NCI-H345 (cell line): ENCODE measurements around the gene CXXC1.
A peak's percentile ranks its signal among the peaks of the same experiment; 100 is the strongest.
"Not testable (repeated sequence)": the region's sequence is repeated elsewhere in the genome, so short reads cannot be mapped to it uniquely, and the experiment has no call there.

Source experiments
- DNase-seq: peaks from one replicate; lab custom pipeline; 2025; lab: John Stamatoyannopoulos, UW

Gene CXXC1

DNA sequence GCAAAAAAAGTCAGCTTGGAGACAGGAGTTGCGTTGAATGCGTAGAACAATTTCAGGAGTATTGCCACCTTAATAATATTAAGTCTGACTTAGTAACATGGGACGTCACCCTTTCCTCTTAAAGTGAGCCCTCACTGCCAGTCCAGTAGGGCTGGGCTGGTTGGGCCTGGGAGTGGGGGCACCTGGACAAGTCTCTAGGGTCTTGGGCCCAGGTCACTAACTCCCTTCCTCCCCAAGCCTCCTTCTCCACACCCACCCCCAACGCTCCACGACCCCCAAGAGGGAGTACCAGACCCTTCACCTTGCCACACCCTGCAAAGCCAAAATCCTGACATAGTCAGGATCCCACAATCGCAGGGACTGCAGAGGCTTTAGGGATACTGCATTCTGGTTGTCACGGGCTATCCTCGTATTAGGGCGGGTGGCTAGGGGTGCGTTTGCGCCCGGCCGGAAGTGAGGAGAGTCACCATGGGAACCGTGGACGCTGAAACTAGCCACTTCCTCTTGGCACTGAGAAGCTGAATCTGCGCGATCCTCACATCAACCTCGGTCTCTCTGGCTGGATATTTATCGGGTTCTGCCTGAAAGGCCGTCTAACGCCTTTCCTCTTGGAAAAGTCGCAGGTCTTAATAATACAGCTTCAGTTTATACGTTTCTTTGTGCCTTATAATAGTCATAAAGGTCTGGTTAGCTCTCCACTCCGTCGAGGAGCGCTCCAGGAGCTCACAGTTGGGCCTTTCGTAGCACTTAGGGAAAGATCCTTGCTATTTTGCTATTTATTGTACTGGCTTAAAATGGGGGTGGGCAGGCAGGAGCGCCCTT, 10.3 kb upstream of the CXXC1 start:
- DNase-seq: peak; percentile 79

- no peak for DNase-seq
These were observed 5.5 kb upstream of the CXXC1 start for GRCh38 chr18:50293039-50293438.

DNA sequence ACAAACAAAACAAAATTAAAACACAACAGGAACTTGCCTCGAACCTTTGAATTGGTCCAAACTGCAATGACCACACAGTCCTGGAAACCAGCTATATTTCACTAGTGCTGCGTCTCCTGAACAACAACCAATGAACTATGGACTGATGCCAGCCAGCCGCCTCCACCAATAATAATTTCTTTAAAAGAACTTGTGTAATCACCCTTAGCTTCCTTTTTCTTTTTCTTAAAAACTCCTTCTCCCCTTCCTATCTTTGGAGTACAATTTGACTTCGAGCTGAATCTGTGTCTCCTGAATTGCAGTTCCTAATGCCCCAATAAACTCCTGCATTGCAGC, 1.6 kb upstream of the CXXC1 start:
- no peak for DNase-seq

DNA sequence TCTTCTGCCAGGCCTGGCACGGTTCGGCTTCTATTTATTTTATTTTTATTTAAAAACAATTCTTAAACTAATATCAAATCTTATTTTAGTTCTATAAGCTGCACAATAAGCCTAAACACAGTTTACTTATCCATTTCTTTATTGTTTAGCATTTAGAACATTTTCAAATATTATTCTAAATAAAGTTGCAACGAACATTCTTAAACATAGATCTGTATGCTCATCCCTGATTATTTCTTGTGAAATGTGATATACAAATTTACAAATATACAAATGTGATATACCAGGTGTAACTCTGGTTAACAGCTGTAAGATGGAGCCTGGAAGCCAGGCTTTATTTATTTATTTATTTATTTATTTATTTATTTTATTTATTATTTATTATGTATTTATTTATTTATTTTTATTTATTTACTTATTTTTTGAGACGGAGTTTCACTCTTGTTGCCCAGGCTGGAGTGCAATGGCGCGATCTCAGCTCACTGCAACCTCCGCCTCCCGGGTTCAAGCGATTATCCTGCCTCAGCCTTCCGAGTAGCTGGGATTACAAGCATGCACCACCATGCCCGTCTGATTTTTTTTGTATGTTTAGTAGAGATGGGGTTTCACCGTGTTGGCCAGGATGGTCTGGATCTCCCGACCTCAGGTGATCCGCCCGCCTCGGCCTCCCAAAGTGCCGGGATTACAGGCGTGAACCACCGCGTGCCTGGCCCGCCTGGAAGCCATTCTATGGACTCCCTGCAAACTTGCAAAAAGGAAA, 1.0 kb upstream of the CXXC1 start:
- not testable (repeated sequence) for DNase-seq

- DNase-seq: no peak
These were observed 458 bp downstream of the CXXC1 start for GRCh38 chr18:50287028-50287440.

- DNase-seq: peak; percentile 48
These were observed 983 bp downstream of the CXXC1 start for GRCh38 chr18:50286391-50287027.

- no peak for DNase-seq
These were observed 1.7 kb downstream of the CXXC1 start for GRCh38 chr18:50285631-50286321.

DNA sequence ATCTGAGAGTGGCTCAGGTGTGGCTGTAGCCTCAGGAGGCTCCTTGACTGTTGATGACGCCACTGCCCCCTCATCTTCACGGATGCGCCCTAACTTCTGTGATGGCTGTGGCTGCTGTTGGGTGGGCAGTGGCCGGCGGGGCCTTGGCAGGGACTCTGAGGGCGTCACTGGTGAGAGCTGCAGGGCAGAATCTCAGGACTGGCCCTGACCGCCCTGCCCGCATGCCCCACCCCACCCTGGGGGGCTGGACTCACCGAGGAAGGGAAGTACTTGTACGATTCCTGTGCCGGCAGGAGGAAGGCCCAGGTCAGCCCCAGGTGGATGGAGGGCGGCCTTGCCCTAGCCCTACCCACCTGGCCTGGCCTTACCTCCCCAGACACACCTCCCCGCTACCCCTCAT, 2.4 kb downstream of the CXXC1 start:
- no peak for DNase-seq

- DNase-seq: no peak
These were observed 3.1 kb downstream of the CXXC1 start for GRCh38 chr18:50284255-50284885.

GRCh38 chr18:50283469-50284209, 3.9 kb downstream of the CXXC1 start:
- DNase-seq: no peak

- no peak for DNase-seq
These were observed 4.8 kb downstream of the CXXC1 start for GRCh38 chr18:50282521-50283335.

GRCh38 chr18:50281972-50282520, 5.4 kb downstream of the CXXC1 start:
- DNase-seq: no peak

DNA sequence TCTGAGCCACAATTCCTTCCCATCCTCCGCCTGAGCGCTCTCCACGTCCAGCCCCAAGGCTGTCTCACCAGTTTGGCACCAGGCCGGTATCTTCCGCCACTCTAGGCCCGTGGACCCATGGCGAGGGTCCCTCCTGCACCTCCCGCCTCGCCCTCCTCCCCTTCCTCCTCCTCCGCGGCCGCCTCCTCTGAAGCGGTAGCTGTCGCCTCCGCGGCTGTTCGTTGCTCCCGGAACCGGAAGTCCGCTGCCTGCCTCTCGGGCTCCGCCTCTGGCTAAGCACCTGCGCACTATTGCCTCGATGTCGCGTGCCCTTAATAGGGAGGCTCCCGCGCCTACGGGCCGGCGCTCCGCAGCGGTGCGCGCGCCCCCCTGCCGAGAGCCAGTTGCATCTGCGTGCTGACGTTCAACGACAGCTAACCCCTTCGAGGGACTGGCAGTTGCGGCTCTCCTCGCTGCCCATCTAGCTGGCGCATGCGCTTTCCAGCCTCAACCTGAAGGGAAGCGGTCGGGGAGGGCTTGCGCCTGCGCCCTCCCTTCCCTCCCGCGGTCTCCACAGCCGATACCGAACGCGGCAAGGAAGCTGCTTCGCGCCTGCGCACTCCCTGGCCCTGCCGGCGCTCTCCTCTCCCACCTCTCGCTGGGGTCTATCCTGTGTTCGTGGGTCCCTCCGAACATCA, 6.1 kb downstream of the CXXC1 start, which contains the start of gene MBD1:
Gene MBD1 (minus strand): TSS at position 229 of the 677 bp plus-strand sequence. CDS start 1,531 bp downstream, outside the sequence.
- peak; percentile 99 for DNase-seq

DNA sequence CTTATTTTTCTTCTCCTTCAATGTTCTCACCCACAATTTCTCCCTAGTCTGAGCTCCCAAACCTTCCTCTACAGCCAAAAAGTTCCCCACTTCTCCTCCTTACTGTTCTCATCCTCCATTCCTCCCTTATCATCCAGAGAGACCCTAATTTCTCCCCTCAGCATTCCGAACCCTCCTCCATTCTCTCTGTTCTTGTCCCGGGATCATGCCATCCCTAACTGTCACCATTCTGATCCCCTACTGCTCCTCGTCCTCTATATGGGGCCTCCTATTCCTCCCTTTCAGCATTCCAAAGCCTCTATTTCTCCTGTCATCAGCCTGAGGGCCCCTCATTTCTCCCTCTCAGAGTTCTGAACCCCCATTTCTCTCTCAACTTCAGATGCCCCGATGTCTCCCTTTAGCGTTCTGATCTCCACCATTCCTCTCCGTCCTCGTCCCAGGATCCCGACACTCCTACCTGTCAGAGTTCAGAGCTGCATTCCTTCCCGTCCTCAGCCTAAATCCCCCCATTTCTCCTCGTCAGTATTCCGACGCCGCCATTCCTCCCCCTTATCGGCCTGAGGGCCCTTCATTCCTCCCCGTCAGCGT, 6.7 kb downstream of the CXXC1 start:
- DNase-seq: no peak

DNA sequence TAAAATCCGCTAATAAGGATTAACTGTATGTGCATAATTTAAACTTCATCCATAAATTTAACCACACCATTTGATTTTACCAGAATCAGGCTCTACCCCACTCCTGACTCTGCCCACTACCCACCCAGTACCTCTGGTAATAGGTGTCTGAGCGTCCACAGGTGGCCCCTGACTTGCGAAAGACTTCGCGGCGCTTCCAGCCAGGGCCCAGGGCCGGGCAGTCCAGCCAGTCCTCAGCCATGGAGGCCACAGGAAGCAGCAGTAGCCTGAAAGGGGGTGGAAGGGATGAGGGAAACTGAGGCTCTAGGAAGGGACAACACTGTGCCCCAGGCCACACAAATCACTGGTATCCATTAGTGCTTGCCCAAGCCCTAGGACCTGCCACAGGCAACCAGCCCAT, 7.7 kb downstream of the CXXC1 start:
- DNase-seq: no peak

DNA sequence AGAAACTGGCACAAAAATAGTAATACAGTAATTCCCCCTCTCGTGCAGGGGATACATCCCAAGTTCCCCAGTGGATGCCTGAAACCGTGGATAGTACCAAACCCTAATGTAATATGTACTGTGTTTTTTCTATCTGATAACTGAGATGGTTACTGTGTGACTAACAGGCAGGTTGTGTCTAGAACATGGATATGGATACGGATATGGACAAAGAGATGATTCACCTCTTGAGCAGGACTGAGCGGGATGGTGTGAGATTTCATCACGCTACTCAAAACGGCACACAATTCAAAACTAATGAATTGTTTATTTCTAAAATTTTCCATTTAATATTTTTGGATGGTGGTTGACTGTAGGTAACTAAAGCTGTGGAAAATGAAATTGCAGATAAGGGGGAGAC, 9.6 kb downstream of the CXXC1 start:
- DNase-seq: no peak

DNA sequence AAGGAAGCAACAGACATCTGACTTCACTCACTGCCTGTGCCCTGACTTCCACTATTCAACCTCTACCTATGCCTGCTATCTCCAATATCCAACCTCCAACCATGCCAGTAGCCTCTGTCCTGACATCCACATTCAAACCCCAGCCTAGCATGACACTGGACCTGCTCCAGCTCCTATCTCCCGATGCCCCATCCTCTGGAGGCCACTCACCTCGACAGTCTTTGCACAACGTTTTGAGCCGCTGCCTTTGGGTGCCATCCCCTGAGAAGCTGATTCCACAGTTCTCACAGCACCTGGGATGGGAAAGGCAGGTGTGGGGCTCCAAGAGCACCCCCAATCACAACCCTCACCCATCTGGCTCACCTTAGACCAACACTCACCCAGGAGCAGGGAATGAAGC, 11.0 kb downstream of the CXXC1 start:
- DNase-seq: no peak

DNA sequence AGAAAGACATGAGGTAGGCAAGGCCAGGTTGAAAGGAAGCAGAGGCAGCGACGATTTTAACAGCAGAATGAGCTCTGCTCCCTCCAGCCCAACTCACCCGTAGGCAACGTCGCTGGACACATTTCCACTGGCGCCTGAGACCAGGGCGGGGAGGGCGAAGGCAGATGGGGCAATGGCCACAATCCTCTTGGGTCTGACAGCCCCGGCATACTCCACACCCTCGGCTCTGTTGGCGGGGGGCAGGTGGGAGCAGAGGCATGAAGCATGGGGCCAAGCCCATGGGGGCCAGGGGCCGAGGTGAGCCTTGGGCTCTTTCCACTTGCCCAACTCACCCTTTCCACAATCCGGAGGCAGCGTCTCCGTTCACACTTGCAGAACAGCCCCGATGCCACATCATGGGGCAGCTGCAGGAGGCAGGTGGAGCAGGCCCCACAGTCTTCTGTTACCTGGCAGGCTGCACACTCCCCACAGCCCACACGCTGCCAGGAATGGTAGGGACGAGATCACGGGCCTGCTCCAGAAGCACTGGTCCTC, 11.9 kb downstream of the CXXC1 start:
- DNase-seq: no peak

GRCh38 chr18:50274941-50275340, 12.6 kb downstream of the CXXC1 start:
- no peak for DNase-seq
